Neural progenitor cell (in vitro differentiated cells): ENCODE results near the gene TCF7L2. TPM values are rescaled to one million over a fixed set of nuclear protein-coding genes. Genes with fewer than 3 reads are reported as not detected.

Source experiments
- DNase-seq: peaks from one replicate; pipeline ENCODE4 v3.0.0-alpha.2; 2016; ENCODE audit warnings: low spot score
- H2AFZ ChIP-seq: fragments of 200-600 bp; sonication (generic); replicated peaks from 2 replicates; pipeline ENCODE4 v1.6.1; 2016; ENCODE audit warnings: antibody characterized with exemption
- H3F3A ChIP-seq: fragments of 200-600 bp; sonication (generic); 2 replicates; pipeline ENCODE4 v1.6.1; 2016; ENCODE audit warnings: antibody characterized with exemption, low read depth
- H3K27ac ChIP-seq: fragments of 200-600 bp; sonication (generic); 2 replicates; pipeline ENCODE4 v1.5.1; 2016; ENCODE audit warnings: mild to moderate bottlenecking
- H3K27me3 ChIP-seq: fragments of 200-600 bp; sonication (generic); 2 replicates; pipeline ENCODE4 v1.6.1; 2016; ENCODE audit warnings: mild to moderate bottlenecking, moderate library complexity
- H3K36me3 ChIP-seq: fragments of 200-600 bp; sonication (generic); 2 replicates; pipeline ENCODE4 v1.5.1; 2016
- H3K4me1 ChIP-seq: fragments of 200-600 bp; sonication (generic); 2 replicates; pipeline ENCODE4 v1.6.1; 2016; ENCODE audit warnings: mixed run types
- H3K4me2 ChIP-seq: fragments of 200-600 bp; sonication (generic); 2 replicates; pipeline ENCODE4 v1.6.1; 2016
- H3K4me3 ChIP-seq: fragments of 200-600 bp; sonication (generic); 2 replicates; pipeline ENCODE4 v1.5.1; 2016
- H3K79me2 ChIP-seq: fragments of 200-600 bp; sonication (generic); 2 replicates; pipeline ENCODE4 v1.6.1; 2016; ENCODE audit warnings: low read depth
- H3K9ac ChIP-seq: fragments of 200-600 bp; sonication (generic); 2 replicates; pipeline ENCODE4 v1.6.1; 2016
- H3K9me3 ChIP-seq: fragments of 200-600 bp; sonication (generic); 2 replicates; pipeline ENCODE4 v1.5.1; 2016; ENCODE audit warnings: low read depth
- H4K20me1 ChIP-seq: fragments of 200-600 bp; sonication (generic); 2 replicates; pipeline ENCODE4 v1.6.1; 2016; ENCODE audit warnings: low read depth
- H3K27ac Mint-ChIP-seq: 3 replicates; pipeline ENCODE4 v1.8.0; 2021; ENCODE audit warnings: mixed read lengths
- H3K27me3 Mint-ChIP-seq: 2 replicates; pipeline ENCODE4 v1.8.0; 2022; ENCODE audit warnings: low read depth, mild to moderate bottlenecking, inconsistent platforms, moderate library complexity, mixed read lengths; ENCODE audit not compliant: insufficient read depth
- H3K36me3 Mint-ChIP-seq: 3 replicates; pipeline ENCODE4 v1.8.0; 2021; ENCODE audit warnings: mixed read lengths
- H3K4me1 Mint-ChIP-seq: 3 replicates; pipeline ENCODE4 v1.8.0; 2021; ENCODE audit warnings: mixed read lengths
- H3K4me3 Mint-ChIP-seq: 3 replicates; pipeline ENCODE4 v1.8.0; 2021; ENCODE audit warnings: mild to moderate bottlenecking, moderate library complexity, mixed read lengths
- H3K9me3 Mint-ChIP-seq: 3 replicates; pipeline ENCODE4 v1.8.0; 2020; ENCODE audit warnings: mixed read lengths
- EZH2 ChIP-seq: fragments of 200-600 bp; sonication (generic); IDR thresholded peaks from 2 replicates; pipeline ENCODE4 v1.6.1; 2017; ENCODE audit warnings: antibody characterized with exemption, mild to moderate bottlenecking, moderate library complexity
- EZH2phosphoT487 ChIP-seq: fragments of 200-600 bp; sonication (generic); IDR thresholded peaks from 2 replicates; pipeline ENCODE4 v1.6.1; 2017; ENCODE audit warnings: antibody characterized with exemption
- total RNA-seq: library from RNA; depleted of rRNA; stranded (reverse); fragments of >200 nt; gene quantifications from 2 replicates; pipeline ENCODE4 v1.2.3, GENCODE V29; 2015; ENCODE audit warnings: low replicate concordance
- TF ChIP-seq, protein P1 (sequence below): fragments of 200-600 bp; sonication (generic); IDR thresholded peaks from 2 replicates; pipeline ENCODE4 v1.5.1; 2017; ENCODE audit warnings: antibody characterized with exemption, mild to moderate bottlenecking

Gene TCF7L2
- total RNA-seq, 1 donor from 2014 or later: 12.3 TPM

DNA sequence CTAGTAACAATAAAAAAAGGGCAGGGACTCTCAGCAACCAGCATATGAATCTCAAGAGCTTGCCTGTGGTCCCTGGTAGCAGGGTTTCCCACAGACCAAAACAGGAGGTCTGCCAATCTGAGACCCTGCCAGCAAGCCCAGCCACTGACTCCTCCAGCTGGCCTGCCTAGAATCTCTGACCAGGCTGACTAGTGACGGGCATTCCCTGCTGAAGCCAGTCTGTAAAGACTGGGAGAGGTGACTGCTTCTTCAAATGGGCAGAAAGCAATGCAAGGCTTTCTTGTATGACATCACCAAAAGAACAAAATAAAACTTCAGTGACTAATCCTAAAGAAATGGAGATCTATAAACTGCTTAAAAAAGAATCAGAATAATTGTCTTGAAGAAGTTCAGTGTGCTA, 249.4 kb downstream of the TCF7L2 start:
- no peak for DNase-seq
- Histone ChIP-seq H2AFZ (peak overlapping the region; percentile 88), H3K4me3 (no peak overlapping the region), H3K36me3 (no peaks in the 10 kb centered on the region), H3K27me3 (no peaks in the 10 kb centered on the region), H3K9ac (no peak overlapping the region), H4K20me1 (no peaks in the 10 kb centered on the region), H3K27ac (no peak overlapping the region), H3K4me1 (no peaks in the 10 kb centered on the region), H3K4me2 (no peak overlapping the region), H3K9me3 (no peaks in the 10 kb centered on the region), H3F3A (no peaks in the 10 kb centered on the region), H3K79me2 (no peaks in the 10 kb centered on the region)
- H3K4me3 Mint-ChIP-seq: no peak overlapping the region
- H3K36me3 Mint-ChIP-seq: peaks cover 2% of the 10 kb centered on the region
- H3K9me3 Mint-ChIP-seq: peaks cover 28% of the 10 kb centered on the region
- H3K27ac Mint-ChIP-seq: no peak overlapping the region
- no peaks in the 10 kb centered on the region for H3K4me1 Mint-ChIP-seq
- TF ChIP-seq EZH2 (no peak), EZH2phosphoT487 (no peak)
- TF ChIP-seq, protein P1, sequence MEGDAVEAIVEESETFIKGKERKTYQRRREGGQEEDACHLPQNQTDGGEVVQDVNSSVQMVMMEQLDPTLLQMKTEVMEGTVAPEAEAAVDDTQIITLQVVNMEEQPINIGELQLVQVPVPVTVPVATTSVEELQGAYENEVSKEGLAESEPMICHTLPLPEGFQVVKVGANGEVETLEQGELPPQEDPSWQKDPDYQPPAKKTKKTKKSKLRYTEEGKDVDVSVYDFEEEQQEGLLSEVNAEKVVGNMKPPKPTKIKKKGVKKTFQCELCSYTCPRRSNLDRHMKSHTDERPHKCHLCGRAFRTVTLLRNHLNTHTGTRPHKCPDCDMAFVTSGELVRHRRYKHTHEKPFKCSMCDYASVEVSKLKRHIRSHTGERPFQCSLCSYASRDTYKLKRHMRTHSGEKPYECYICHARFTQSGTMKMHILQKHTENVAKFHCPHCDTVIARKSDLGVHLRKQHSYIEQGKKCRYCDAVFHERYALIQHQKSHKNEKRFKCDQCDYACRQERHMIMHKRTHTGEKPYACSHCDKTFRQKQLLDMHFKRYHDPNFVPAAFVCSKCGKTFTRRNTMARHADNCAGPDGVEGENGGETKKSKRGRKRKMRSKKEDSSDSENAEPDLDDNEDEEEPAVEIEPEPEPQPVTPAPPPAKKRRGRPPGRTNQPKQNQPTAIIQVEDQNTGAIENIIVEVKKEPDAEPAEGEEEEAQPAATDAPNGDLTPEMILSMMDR: no peak
- H3K27me3 Mint-ChIP-seq: peaks cover 4% of the 10 kb centered on the region

DNA sequence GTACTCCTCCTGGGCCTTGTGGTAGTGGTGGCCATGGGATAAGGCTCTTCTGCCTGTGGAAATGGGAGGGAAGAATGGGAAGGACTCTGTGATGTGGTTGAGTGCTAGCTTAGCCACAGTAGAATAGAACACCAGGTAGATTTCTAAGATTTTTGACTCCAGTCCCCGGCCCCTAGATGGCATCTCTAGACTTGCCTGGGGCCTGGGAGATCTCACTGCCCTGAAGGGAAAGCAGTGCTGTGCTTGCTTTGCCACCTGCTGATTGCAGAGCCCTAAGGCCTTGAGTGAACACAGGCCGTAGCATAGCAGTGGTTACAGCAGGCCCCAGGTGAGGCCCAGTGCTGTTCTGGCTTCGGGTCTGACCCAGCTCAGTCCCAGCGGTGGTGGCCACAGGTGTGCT, 252.0 kb downstream of the TCF7L2 start:
- Mint-ChIP-seq H3K27me3 (peaks cover 6% of the 10 kb centered on the region), H3K9me3 (peaks cover 41% of the 10 kb centered on the region), H3K4me1 (no peaks in the 10 kb centered on the region), H3K27ac (no peak overlapping the region), H3K36me3 (peaks cover 2% of the 10 kb centered on the region), H3K4me3 (no peak overlapping the region)
- Histone ChIP-seq H3K9me3 (no peaks in the 10 kb centered on the region), H2AFZ (no peak overlapping the region), H3K27me3 (no peaks in the 10 kb centered on the region), H3K4me3 (no peak overlapping the region), H3K79me2 (no peaks in the 10 kb centered on the region), H3K27ac (no peak overlapping the region), H3K4me2 (no peak overlapping the region), H3K4me1 (no peaks in the 10 kb centered on the region), H3F3A (no peaks in the 10 kb centered on the region), H3K36me3 (no peaks in the 10 kb centered on the region), H4K20me1 (no peaks in the 10 kb centered on the region), H3K9ac (no peak overlapping the region)
- DNase-seq: peak; percentile 21
- TF ChIP-seq EZH2phosphoT487: no peak
- TF ChIP-seq, protein P1: peak; percentile 4

DNA sequence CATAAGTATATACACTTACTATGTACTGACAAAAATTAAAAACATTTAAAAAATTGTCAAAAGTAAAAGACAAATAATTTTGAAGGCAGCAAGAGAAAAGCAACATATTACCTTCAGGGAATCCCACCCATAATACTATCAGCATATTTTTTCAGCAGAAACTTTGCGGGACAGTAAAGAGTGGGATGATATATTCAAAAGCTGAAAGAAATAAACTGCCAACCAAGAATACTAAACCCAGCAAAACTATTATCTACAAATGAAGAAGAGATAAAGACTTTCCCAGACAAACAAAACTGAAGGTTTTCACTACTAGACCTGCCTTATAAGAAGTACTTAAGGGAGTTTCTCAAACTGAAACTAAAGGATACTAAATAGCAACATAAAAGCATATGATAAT, 257.9 kb downstream of the TCF7L2 start:
- Histone ChIP-seq H2AFZ (no peak overlapping the region), H3K27me3 (no peaks in the 10 kb centered on the region), H3K79me2 (no peaks in the 10 kb centered on the region), H3K4me1 (no peaks in the 10 kb centered on the region), H3K36me3 (no peaks in the 10 kb centered on the region), H3K4me3 (no peak overlapping the region), H3K9ac (no peak overlapping the region), H3K4me2 (no peak overlapping the region), H3K9me3 (no peaks in the 10 kb centered on the region), H3K27ac (no peak overlapping the region), H4K20me1 (no peaks in the 10 kb centered on the region), H3F3A (no peaks in the 10 kb centered on the region)
- Mint-ChIP-seq H3K9me3 (peaks cover 33% of the 10 kb centered on the region), H3K27ac (no peak overlapping the region), H3K36me3 (no peaks in the 10 kb centered on the region), H3K27me3 (peaks cover 4% of the 10 kb centered on the region), H3K4me3 (no peak overlapping the region), H3K4me1 (no peaks in the 10 kb centered on the region)
- TF ChIP-seq, protein P1: no peak
- TF ChIP-seq EZH2: no peak
- no peak for TF ChIP-seq EZH2phosphoT487
- no peak for DNase-seq

DNA sequence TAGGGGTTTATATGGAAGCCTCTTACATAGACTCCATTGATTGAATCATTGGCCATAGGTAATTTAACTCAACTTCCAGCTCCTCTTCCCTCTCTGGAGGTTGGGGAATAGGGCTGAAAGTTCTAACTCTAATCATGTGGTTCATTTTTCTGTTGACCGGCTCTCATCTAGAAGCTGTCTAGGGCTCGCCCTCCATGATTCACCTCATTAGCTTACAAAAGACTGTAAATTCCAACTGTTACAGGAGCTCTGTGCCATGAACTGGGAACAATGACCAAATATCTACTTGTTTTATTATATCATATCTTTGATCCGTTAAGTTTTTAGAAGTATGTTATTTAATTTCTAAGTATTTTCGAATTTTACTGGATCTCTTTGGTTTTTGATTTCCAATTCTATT, 263.0 kb downstream of the TCF7L2 start:
- H3K79me2 ChIP-seq: no peaks in the 10 kb centered on the region
- no peaks in the 10 kb centered on the region for H3K9me3 ChIP-seq
- Mint-ChIP-seq H3K9me3 (peaks cover 15% of the 10 kb centered on the region), H3K4me1 (no peaks in the 10 kb centered on the region), H3K27ac (no peak overlapping the region), H3K4me3 (no peak overlapping the region), H3K36me3 (no peaks in the 10 kb centered on the region), H3K27me3 (peaks cover 3% of the 10 kb centered on the region)
- H3K9ac ChIP-seq: no peak overlapping the region
- DNase-seq: no peak
- no peak overlapping the region for H2AFZ ChIP-seq
- TF ChIP-seq EZH2phosphoT487: no peak
- TF ChIP-seq, protein P1: no peak
- no peak for TF ChIP-seq EZH2
- H3K4me1 ChIP-seq: no peaks in the 10 kb centered on the region
- no peak overlapping the region for H3K4me2 ChIP-seq
- no peaks in the 10 kb centered on the region for H3K36me3 ChIP-seq
- H4K20me1 ChIP-seq: no peaks in the 10 kb centered on the region
- H3F3A ChIP-seq: no peaks in the 10 kb centered on the region
- no peak overlapping the region for H3K4me3 ChIP-seq
- H3K27ac ChIP-seq: no peak overlapping the region
- no peaks in the 10 kb centered on the region for H3K27me3 ChIP-seq
